ENCODE results near the gene HUS1.
"Not testable (repeated sequence)": the region's sequence is repeated elsewhere in the genome, so short reads cannot be mapped to it uniquely, and the experiment has no call there.

Gene HUS1

GRCh38 chr7:47935336-47935735 lies 44.1 kb downstream of the HUS1 start:
- Histone ChIP-seq H3K4me1 (ENCODE audit: insufficient read depth, low read length) (no peaks in the 10 kb centered on the region), H3K4me3 (ENCODE audit: low read depth in 1 of 2, low read length in 2 of 2) (no peak overlapping the region), H3K9ac (ENCODE audit: low read length) (no peak overlapping the region), H3K27ac (ENCODE audit: low read depth, low read length) (no peak overlapping the region), H3K9me3 (ENCODE audit: low read length) (no peaks in the 10 kb centered on the region), H3K27me3 (ENCODE audit: control insufficient read depth in 1 of 2, insufficient read depth in 2 of 2, low read length in 2 of 2) (no peaks in the 10 kb centered on the region), H3K36me3 (ENCODE audit: insufficient read depth, low read length) (no peaks in the 10 kb centered on the region)

GRCh38 chr7:47934831-47935230 lies 44.6 kb downstream of the HUS1 start:
- H3K27me3 ChIP-seq (ENCODE audit: control insufficient read depth in 1 of 2, insufficient read depth in 2 of 2, low read length in 2 of 2) = no peaks in the 10 kb centered on the region

GRCh38 chr7:47933215-47933614 lies 46.2 kb downstream of the HUS1 start:
- Histone ChIP-seq H3K9me3 (ENCODE audit: low read length) (no peaks in the 10 kb centered on the region), H3K27me3 (ENCODE audit: control insufficient read depth in 1 of 2, insufficient read depth in 2 of 2, low read length in 2 of 2) (no peaks in the 10 kb centered on the region), H3K27ac (ENCODE audit: low read depth, low read length) (no peak overlapping the region), H3K9ac (ENCODE audit: low read length) (no peak overlapping the region), H3K4me3 (ENCODE audit: low read depth in 1 of 2, low read length in 2 of 2) (no peak overlapping the region), H3K4me1 (ENCODE audit: insufficient read depth, low read length) (no peaks in the 10 kb centered on the region), H3K36me3 (ENCODE audit: insufficient read depth, low read length) (no peaks in the 10 kb centered on the region)

More at GRCh38 chr7:47934831-47935230, 44.6 kb downstream of the HUS1 start:
- H3K9ac ChIP-seq (ENCODE audit: low read length) = no peak overlapping the region
- no peaks in the 10 kb centered on the region for H3K9me3 ChIP-seq (ENCODE audit: low read length)
- no peak overlapping the region for H3K4me3 ChIP-seq (ENCODE audit: low read depth in 1 of 2, low read length in 2 of 2)
- no peaks in the 10 kb centered on the region for H3K36me3 ChIP-seq (ENCODE audit: insufficient read depth, low read length)
- no peak overlapping the region for H3K27ac ChIP-seq (ENCODE audit: low read depth, low read length)
- no peaks in the 10 kb centered on the region for H3K4me1 ChIP-seq (ENCODE audit: insufficient read depth, low read length)

- Histone ChIP-seq H3K27me3 (ENCODE audit: control insufficient read depth in 1 of 2, insufficient read depth in 2 of 2, low read length in 2 of 2) (no peaks in the 10 kb centered on the region), H3K4me1 (ENCODE audit: insufficient read depth, low read length) (no peaks in the 10 kb centered on the region), H3K9ac (ENCODE audit: low read length) (no peak overlapping the region), H3K9me3 (ENCODE audit: low read length) (no peaks in the 10 kb centered on the region), H3K4me3 (ENCODE audit: low read depth in 1 of 2, low read length in 2 of 2) (no peak overlapping the region), H3K27ac (ENCODE audit: low read depth, low read length) (no peak overlapping the region), H3K36me3 (ENCODE audit: insufficient read depth, low read length) (no peaks in the 10 kb centered on the region)
These were observed 46.9 kb downstream of the HUS1 start for GRCh38 chr7:47932466-47933037.

GRCh38 chr7:47932016-47932415 lies 47.4 kb downstream of the HUS1 start:
- no peaks in the 10 kb centered on the region for H3K27me3 ChIP-seq (ENCODE audit: control insufficient read depth in 1 of 2, insufficient read depth in 2 of 2, low read length in 2 of 2)
- no peaks in the 10 kb centered on the region for H3K36me3 ChIP-seq (ENCODE audit: insufficient read depth, low read length)
- no peak overlapping the region for H3K9ac ChIP-seq (ENCODE audit: low read length)
- no peak overlapping the region for H3K4me3 ChIP-seq (ENCODE audit: low read depth in 1 of 2, low read length in 2 of 2)
- H3K4me1 ChIP-seq (ENCODE audit: insufficient read depth, low read length) = no peaks in the 10 kb centered on the region
- H3K9me3 ChIP-seq (ENCODE audit: low read length) = no peaks in the 10 kb centered on the region
- no peak overlapping the region for H3K27ac ChIP-seq (ENCODE audit: low read depth, low read length)

- H3K27me3 ChIP-seq (ENCODE audit: control insufficient read depth in 1 of 2, insufficient read depth in 2 of 2, low read length in 2 of 2) = no peaks in the 10 kb centered on the region
- no peaks in the 10 kb centered on the region for H3K4me1 ChIP-seq (ENCODE audit: insufficient read depth, low read length)
- no peaks in the 10 kb centered on the region for H3K36me3 ChIP-seq (ENCODE audit: insufficient read depth, low read length)
- H3K9me3 ChIP-seq (ENCODE audit: low read length) = no peaks in the 10 kb centered on the region
- no peak overlapping the region for H3K27ac ChIP-seq (ENCODE audit: low read depth, low read length)
- H3K4me3 ChIP-seq (ENCODE audit: low read depth in 1 of 2, low read length in 2 of 2) = no peak overlapping the region
- H3K9ac ChIP-seq (ENCODE audit: low read length) = no peak overlapping the region
These were observed 48.1 kb downstream of the HUS1 start for GRCh38 chr7:47931005-47932004.

- no peak overlapping the region for H3K9ac ChIP-seq (ENCODE audit: low read length)
- no peaks in the 10 kb centered on the region for H3K9me3 ChIP-seq (ENCODE audit: low read length)
- H3K4me1 ChIP-seq (ENCODE audit: insufficient read depth, low read length) = no peaks in the 10 kb centered on the region
- no peaks in the 10 kb centered on the region for H3K36me3 ChIP-seq (ENCODE audit: insufficient read depth, low read length)
- H3K4me3 ChIP-seq (ENCODE audit: low read depth in 1 of 2, low read length in 2 of 2) = no peak overlapping the region
- no peaks in the 10 kb centered on the region for H3K27me3 ChIP-seq (ENCODE audit: control insufficient read depth in 1 of 2, insufficient read depth in 2 of 2, low read length in 2 of 2)
- H3K27ac ChIP-seq (ENCODE audit: low read depth, low read length) = no peak overlapping the region
These were observed 55.1 kb downstream of the HUS1 start for GRCh38 chr7:47924266-47924665.

- not testable (repeated sequence) for H3K36me3 ChIP-seq (ENCODE audit: insufficient read depth, low read length); H3K27me3 ChIP-seq (ENCODE audit: control insufficient read depth in 1 of 2, insufficient read depth in 2 of 2, low read length in 2 of 2); H3K4me1 ChIP-seq (ENCODE audit: insufficient read depth, low read length); H3K9me3 ChIP-seq (ENCODE audit: low read length); H3K27ac ChIP-seq (ENCODE audit: low read depth, low read length); H3K9ac ChIP-seq (ENCODE audit: low read length); H3K4me3 ChIP-seq (ENCODE audit: low read depth in 1 of 2, low read length in 2 of 2)
These were observed 56.1 kb downstream of the HUS1 start for GRCh38 chr7:47923081-47923875.

GRCh38 chr7:47916514-47916913 lies 62.9 kb downstream of the HUS1 start:
- not testable (repeated sequence) for H3K27ac ChIP-seq (ENCODE audit: low read depth, low read length); H3K4me3 ChIP-seq (ENCODE audit: low read depth in 1 of 2, low read length in 2 of 2); H3K4me1 ChIP-seq (ENCODE audit: insufficient read depth, low read length); H3K9ac ChIP-seq (ENCODE audit: low read length); H3K9me3 ChIP-seq (ENCODE audit: low read length); H3K27me3 ChIP-seq (ENCODE audit: control insufficient read depth in 1 of 2, insufficient read depth in 2 of 2, low read length in 2 of 2); H3K36me3 ChIP-seq (ENCODE audit: insufficient read depth, low read length)

- H3K27ac ChIP-seq (ENCODE audit: low read depth, low read length) = no peak overlapping the region
- no peaks in the 10 kb centered on the region for H3K9me3 ChIP-seq (ENCODE audit: low read length)
- H3K4me1 ChIP-seq (ENCODE audit: insufficient read depth, low read length) = no peaks in the 10 kb centered on the region
- no peak overlapping the region for H3K4me3 ChIP-seq (ENCODE audit: low read depth in 1 of 2, low read length in 2 of 2)
- no peak overlapping the region for H3K9ac ChIP-seq (ENCODE audit: low read length)
- no peaks in the 10 kb centered on the region for H3K27me3 ChIP-seq (ENCODE audit: control insufficient read depth in 1 of 2, insufficient read depth in 2 of 2, low read length in 2 of 2)
- H3K36me3 ChIP-seq (ENCODE audit: insufficient read depth, low read length) = no peaks in the 10 kb centered on the region
These were observed 63.8 kb downstream of the HUS1 start for GRCh38 chr7:47915616-47915976.

All from muscle layer of colon (tissue), 2 donors.